Activated CD4-positive, alpha-beta T cell treated with anti-CD3 and anti-CD28 coated beads for 36 hours (primary cell): ENCODE results near the gene DUXB. TPM values are rescaled to one million over a fixed set of nuclear protein-coding genes. Genes with fewer than 3 reads are reported as not detected.

Experiments used
- ATAC-seq: fragments of 200-7000 bp; cut with Tn5 transposase; one replicate; pipeline ENCODE4 v1.10.0; 2021; ENCODE audit warnings: mild to moderate bottlenecking, moderate library complexity
- CTCF ChIA-PET: fragments of 350-600 bp; sonication (Branson Sonifier 250); formaldehyde crosslinking; loops from one replicate; lab custom pipeline; 2021; ENCODE audit warnings: antibody characterized with exemption; lab: Charles Lee
- POLR2A ChIA-PET: fragments of 350-600 bp; sonication (Branson Sonifier 250); formaldehyde crosslinking; loops from one replicate; lab custom pipeline; 2021; ENCODE audit warnings: antibody characterized with exemption, inconsistent platforms; lab: Charles Lee
- DNase-seq: peaks from one replicate; pipeline ENCODE4 v3.0.0-alpha.2; 2020
- H3K27ac Mint-ChIP-seq: one replicate; pipeline ENCODE4 v1.8.0; 2021; ENCODE audit warnings: mixed read lengths
- H3K27me3 Mint-ChIP-seq: one replicate; pipeline ENCODE4 v1.8.0; 2021; ENCODE audit warnings: mixed read lengths
- H3K36me3 Mint-ChIP-seq: one replicate; pipeline ENCODE4 v1.8.0; 2021; ENCODE audit warnings: low read depth, mixed read lengths
- H3K4me1 Mint-ChIP-seq: one replicate; pipeline ENCODE4 v1.8.0; 2021; ENCODE audit warnings: mixed read lengths
- H3K4me3 Mint-ChIP-seq: one replicate; pipeline ENCODE4 v1.8.0; 2021; ENCODE audit warnings: mild to moderate bottlenecking, moderate library complexity, mixed read lengths
- H3K9me3 Mint-ChIP-seq: one replicate; pipeline ENCODE4 v1.8.0; 2021; ENCODE audit warnings: low read depth, mixed read lengths
- intact Hi-C, 2 experiments: fragments of 100-400 bp; cut with DNase I in 1 of 2; cut with micrococcal nuclease in 1 of 2; formaldehyde crosslinking; loops; one replicate each; pipeline versions ENCODE4 v1.14.2 to v1.15.1; 2022 to 2024; cut with DNase I, micrococcal nuclease
- total RNA-seq, 2 experiments: library from RNA; stranded (reverse); gene quantifications; one replicate each; pipeline ENCODE4 v1.2.3, GENCODE V29; 2021

DUXB gene, protein sequence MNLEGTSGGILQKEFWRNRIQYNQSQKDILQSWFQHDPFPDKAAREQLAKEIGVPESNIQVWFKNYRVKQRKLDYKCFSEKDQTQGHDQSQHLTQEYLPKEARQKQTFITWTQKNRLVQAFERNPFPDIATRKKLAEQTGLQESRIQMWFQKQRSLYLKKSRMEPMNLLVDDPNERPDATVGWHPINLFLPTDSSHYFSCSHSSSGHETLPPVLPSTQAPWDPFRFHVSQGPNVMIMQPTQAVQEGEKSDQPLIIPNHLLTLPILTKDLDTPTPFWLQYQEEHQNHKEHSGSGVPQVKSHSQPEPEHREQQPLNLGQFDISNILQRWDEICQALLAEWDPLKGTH
- not detected for total RNA-seq

DNA sequence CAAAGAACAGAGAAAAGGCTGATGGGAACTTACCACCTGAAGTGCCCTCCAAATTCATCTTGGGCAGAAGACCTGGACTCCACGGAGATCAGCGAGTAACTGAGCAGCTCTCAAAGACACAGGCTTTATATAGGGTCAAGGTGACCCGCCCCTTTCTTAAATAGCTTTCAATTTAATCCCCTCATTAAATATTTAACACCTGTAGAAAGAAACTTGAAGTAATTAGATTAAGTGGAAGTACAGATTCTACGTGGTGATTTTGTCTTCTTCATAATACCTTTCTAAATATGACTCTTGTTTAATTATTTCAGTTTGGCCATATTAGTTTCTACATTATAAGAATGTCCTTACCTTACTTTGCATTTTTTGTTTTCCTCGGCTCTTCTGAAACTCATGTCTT lies at the start of gene DUXB:
DUXB (minus strand) TSS at position 101 of the 400 bp plus-strand sequence; CDS start at position 58, 43 bp downstream.
- H3K27me3 Mint-ChIP-seq, result no peaks in the 10 kb centered on the region
- DNase-seq, result no peak
- intact Hi-C loops, result no loop called here
- POLR2A ChIA-PET, result no interaction called here
- H3K4me3 Mint-ChIP-seq, result no peak within 1 kb of the TSS
- no peaks in the 10 kb centered on the region for H3K4me1 Mint-ChIP-seq
- no peak for ATAC-seq
- no peaks in the 10 kb centered on the region for H3K9me3 Mint-ChIP-seq
- CTCF ChIA-PET, result no interaction called here
- no peak within 1 kb of the TSS for H3K27ac Mint-ChIP-seq
- no peaks in the 10 kb centered on the region for H3K36me3 Mint-ChIP-seq

DNA sequence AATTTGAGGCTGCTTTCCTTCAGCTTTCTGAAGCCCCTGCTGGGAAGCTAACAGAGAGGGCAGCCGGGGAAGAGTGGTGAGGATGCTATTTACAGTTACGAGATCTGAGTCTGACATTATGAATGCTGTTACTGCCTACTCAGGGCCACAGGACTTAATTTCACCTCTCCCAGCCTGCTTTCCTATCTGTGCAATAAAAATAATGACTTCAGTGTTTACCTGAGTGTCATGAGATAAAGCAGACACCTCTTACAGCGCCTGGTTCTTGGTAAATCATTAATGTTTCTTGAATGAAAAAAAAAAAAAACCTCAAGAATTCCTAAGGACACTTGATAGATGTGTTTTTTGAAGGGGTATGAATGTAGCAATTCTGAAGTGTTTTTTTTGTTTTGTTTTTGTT lies 49.3 kb upstream of the DUXB start:
- no peaks in the 10 kb centered on the region for H3K4me1 Mint-ChIP-seq
- DNase-seq, result no peak
- ATAC-seq, result no peak
- intact Hi-C loops, result no loop called here
- no peak overlapping the region for H3K4me3 Mint-ChIP-seq
- ChIA-PET CTCF (interaction anchor here (0.8 kb wide), 1 partner anchor 13 kb away, joined by 3 read pairs; no protein-coding TSS in a partner anchor), POLR2A (no interaction called here)
- H3K36me3 Mint-ChIP-seq, result no peaks in the 10 kb centered on the region
- no peak overlapping the region for H3K27ac Mint-ChIP-seq
- no peaks in the 10 kb centered on the region for H3K9me3 Mint-ChIP-seq
- peaks cover 11% of the 10 kb centered on the region for H3K27me3 Mint-ChIP-seq

DNA sequence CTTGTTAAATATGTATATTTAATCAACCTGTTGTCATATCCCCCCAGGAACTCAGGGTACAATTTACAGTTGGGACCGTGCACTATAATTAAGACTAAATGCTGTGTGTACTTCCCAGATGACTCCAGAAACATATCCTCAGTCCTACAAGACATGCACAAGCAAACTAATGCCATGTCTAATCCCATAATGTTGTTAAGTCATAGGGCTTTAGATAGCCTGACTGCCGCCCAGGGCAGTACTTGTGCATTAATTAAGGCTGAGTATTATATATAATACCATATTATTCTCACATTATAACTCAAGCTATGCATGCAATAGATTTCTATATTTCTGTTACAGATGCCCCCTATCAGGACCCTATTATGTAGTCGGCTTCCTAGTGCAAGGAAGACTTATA lies 45.1 kb upstream of the DUXB start:
- H3K4me3 Mint-ChIP-seq, result no peak overlapping the region
- no peak overlapping the region for H3K27ac Mint-ChIP-seq
- DNase-seq (no peak), ATAC-seq (no peak)
- no peaks in the 10 kb centered on the region for H3K4me1 Mint-ChIP-seq
- H3K9me3 Mint-ChIP-seq, result peaks cover 10% of the 10 kb centered on the region
- ChIA-PET CTCF (interaction anchor here (0.7 to 1.0 kb wide), 2 partner anchors 18 to 172 kb away, joined by 3 to 5 read pairs; no protein-coding TSS in a partner anchor), POLR2A (no interaction called here)
- H3K36me3 Mint-ChIP-seq, result peaks cover 3% of the 10 kb centered on the region
- peaks cover 20% of the 10 kb centered on the region for H3K27me3 Mint-ChIP-seq
- intact Hi-C loops, result no loop called here

DNA sequence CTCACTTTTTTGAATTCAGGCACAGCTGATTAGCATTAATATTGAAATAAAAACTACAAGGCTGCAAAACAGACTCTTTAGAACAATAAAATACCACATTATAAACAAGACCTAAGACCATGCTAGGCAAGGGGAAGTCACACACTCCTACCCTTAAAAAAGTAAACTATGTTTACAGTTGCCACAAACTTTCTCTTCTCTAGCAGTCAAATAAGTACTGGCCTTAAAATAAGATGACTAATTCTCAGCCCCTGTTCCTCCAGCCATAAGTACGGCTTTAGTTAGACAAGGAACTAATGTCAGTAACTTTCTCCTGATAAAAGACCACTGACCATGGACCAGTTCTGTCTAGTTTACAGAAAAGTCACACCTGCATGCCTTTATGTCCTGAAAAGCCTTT lies 44.6 kb upstream of the DUXB start:
- CTCF ChIA-PET, result no interaction called here
- ATAC-seq, result no peak

DNA sequence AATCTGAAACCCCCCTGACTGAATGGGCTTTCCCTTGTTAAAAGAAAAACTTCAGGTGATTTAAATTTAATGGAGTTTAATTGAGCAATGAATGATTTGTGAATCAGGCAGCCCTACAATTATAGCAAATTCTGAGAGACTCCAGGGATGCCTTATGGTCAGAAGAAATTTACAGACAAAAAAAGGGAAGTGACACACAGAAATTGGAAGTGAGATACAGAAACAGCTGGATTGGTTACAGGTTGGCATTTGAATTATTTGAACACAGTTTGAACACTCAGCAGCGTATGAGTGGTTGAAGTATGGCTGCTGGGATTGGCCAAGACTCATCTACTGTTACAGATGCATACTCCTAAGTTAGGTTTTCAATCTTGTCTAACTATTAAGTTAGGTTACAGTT lies 44.0 kb upstream of the DUXB start:
- intact Hi-C loops, result no loop called here
- no peaks in the 10 kb centered on the region for H3K4me1 Mint-ChIP-seq
- no peak for DNase-seq
- H3K9me3 Mint-ChIP-seq, result peaks cover 11% of the 10 kb centered on the region
- peaks cover 20% of the 10 kb centered on the region for H3K27me3 Mint-ChIP-seq
- POLR2A ChIA-PET, result no interaction called here
- no peak for ATAC-seq
- H3K36me3 Mint-ChIP-seq, result peaks cover 3% of the 10 kb centered on the region
- no peak overlapping the region for H3K27ac Mint-ChIP-seq
- H3K4me3 Mint-ChIP-seq, result no peak overlapping the region
- CTCF ChIA-PET, result interaction anchor here (0.7 kb wide), 1 partner anchor 14 kb away, joined by 3 read pairs; no protein-coding TSS in a partner anchor

More for the DNA sequence above, 44.6 kb upstream of the DUXB start:
- intact Hi-C loops, result no loop called here
- H3K36me3 Mint-ChIP-seq, result peaks cover 3% of the 10 kb centered on the region
- no peak overlapping the region for H3K4me3 Mint-ChIP-seq
- peaks cover 20% of the 10 kb centered on the region for H3K27me3 Mint-ChIP-seq
- no peak overlapping the region for H3K27ac Mint-ChIP-seq
- POLR2A ChIA-PET, result no interaction called here
- H3K4me1 Mint-ChIP-seq, result no peaks in the 10 kb centered on the region
- peaks cover 11% of the 10 kb centered on the region for H3K9me3 Mint-ChIP-seq
- no peak for DNase-seq

DNA sequence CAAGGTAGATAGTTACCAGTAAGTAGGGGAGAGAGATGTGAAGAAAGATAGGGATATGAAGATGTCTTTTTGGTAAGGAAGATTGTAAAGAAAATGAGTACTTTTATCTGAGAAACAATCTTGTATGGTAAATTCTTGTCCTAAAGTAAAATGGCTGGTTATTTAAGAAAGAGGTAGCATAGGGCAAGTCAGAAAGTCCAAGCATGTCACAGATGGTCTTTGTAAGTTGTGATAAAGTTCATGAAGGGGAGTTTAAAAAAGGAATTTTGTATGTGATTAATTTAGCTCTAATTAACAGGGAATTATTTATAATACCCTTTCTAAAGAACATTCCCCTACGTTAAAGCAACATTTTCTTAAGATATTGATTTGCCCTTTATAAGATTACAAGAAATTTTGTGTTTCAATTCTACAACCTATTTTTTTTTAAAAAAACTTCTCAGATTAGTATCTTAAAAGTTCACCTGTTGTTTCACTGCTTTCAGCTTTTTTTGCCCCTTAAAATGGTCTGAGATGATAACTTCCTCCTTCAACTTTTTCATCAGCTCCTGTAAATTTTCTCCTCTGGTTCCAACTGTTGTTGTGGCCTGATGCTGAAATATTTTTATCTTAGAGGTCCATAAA lies 41.3 kb upstream of the DUXB start:
- Mint-ChIP-seq H3K27me3 (peaks cover 12% of the 10 kb centered on the region), H3K4me3 (no peak overlapping the region), H3K9me3 (peaks cover 11% of the 10 kb centered on the region), H3K4me1 (no peaks in the 10 kb centered on the region), H3K36me3 (peaks cover 3% of the 10 kb centered on the region), H3K27ac (no peak overlapping the region)
- ChIA-PET POLR2A (no interaction called here), CTCF (interaction anchor here (0.5 kb wide), 1 partner anchor 793 kb away, joined by 3 read pairs; no protein-coding TSS in a partner anchor)
- no peak for ATAC-seq
- no peak for DNase-seq
- intact Hi-C loops, result no loop called here

DNA sequence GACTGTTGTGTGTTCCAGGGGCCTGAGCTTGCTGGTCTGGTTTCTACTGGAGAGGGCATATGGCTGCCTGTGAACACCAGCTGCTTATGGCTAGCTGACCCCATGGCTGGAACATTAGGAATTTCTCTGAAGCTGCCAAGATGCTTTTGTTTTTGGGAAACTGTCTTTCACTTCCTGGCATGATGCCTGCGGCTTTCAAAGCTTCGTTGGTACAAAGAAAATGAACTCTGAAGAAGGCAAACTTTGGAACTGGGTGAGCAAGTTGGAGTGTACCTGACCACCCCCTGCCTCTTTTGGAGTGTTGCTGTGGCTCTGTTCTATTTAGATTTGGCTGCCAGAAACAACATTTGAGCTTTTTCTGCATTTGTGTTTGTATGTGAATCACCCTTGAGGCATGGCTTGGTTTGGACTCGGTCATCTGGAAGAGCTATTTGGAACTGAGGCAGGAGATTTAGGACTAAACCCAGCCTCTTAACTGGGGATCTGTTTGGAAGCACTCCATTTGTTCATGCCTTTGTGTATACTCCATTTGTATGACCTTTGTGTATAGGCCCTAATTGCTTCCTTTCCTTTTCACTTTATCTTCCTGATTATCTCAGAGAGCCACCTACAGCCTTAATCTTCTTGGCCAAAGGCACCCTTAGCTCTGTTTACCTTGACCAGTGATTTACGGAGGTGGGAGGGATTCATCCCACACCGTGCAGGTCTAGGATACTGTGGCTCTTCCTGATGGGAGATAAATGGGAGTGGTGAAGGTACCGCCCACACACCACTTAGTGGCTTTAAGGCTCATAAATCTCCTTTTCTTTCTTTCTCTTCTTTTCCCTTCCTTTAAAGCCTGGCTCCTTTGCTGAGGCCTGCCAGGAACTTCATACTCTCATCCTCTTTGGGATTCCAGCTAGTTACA lies 32.3 kb upstream of the DUXB start:
- Mint-ChIP-seq H3K27ac (no peak overlapping the region), H3K36me3 (no peaks in the 10 kb centered on the region), H3K27me3 (no peaks in the 10 kb centered on the region), H3K4me1 (no peaks in the 10 kb centered on the region), H3K9me3 (no peaks in the 10 kb centered on the region), H3K4me3 (no peak overlapping the region)
- ATAC-seq, result no peak
- ChIA-PET POLR2A (no interaction called here), CTCF (no interaction called here)
- no peak for DNase-seq
- intact Hi-C loops, result no loop called here

DNA sequence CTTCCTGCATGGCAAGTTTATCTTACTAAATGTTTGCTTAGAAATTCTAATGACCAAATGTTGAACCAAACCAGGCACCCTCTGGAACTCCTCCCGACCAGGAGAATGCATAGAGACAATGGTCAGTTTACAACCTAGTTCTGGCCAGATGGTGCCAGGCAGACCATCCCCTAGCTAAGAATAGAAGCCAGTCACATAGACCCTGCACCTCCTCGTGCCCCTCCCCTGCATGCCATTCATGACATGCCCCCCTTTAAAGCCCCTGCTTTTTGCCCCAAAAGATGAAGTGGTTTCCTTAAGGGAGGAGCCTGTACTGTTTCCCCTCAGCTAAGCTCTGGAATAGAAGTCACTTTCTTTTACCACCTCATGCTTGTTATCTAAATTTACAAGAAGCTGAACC lies 31.6 kb upstream of the DUXB start:
- H3K27ac Mint-ChIP-seq, result no peak overlapping the region
- no peak for ATAC-seq

DNA sequence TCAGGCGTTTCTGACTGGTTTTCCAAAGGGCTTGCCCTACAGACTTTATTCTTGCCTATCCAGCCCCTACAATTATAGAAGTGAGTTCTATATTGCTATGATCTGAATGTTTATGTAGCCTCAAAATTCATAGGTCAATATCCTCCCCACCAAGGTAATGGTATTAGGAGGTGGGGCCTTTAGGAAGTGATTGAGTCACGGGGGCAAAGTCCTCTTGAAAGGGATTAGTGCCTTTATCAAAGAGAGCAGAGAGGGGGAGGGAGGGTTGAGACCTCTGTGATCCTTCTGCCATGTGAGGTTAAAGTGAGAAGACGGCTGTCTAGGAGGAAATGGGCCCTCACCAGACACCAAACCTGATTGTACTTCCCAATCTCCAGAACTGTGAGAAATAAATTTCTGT lies 26.0 kb upstream of the DUXB start:
- H3K9me3 Mint-ChIP-seq, result peaks cover 2% of the 10 kb centered on the region
- POLR2A ChIA-PET, result no interaction called here

More for the DNA sequence above, 31.6 kb upstream of the DUXB start:
- no peak for DNase-seq
- Mint-ChIP-seq H3K9me3 (no peaks in the 10 kb centered on the region), H3K36me3 (no peaks in the 10 kb centered on the region), H3K27me3 (no peaks in the 10 kb centered on the region), H3K4me3 (no peak overlapping the region), H3K4me1 (no peaks in the 10 kb centered on the region)
- ChIA-PET CTCF (no interaction called here), POLR2A (no interaction called here)
- intact Hi-C loops, result no loop called here

DNA sequence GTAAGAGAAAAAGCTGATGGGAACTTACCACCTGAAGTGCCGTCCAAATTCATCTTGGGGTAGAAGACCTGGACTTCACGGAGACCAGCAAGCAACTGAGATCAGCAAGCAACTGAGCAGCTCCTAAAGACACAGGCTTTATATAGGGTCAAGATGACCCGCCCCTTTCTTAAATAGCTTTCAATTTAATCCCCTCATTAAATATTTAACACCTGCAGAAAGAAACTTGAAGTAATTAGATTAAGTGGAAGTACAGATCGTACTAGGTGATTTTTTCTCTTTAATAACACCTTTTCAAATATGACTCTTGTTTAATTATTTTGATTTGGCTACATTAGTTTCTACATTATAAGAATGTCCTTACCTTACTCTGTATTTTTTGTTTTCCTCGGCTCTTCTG lies 25.1 kb upstream of the DUXB start, which contains the start of gene CPHXL:
CPHXL (minus strand) TSS at position 101 of the 400 bp plus-strand sequence; CDS start at position 53, 48 bp downstream.
- H3K36me3 Mint-ChIP-seq, result no peaks in the 10 kb centered on the region
- peaks cover 4% of the 10 kb centered on the region for H3K9me3 Mint-ChIP-seq
- no peaks in the 10 kb centered on the region for H3K4me1 Mint-ChIP-seq
- no peaks in the 10 kb centered on the region for H3K27me3 Mint-ChIP-seq
- H3K27ac Mint-ChIP-seq, result no peak within 1 kb of the TSS
- DNase-seq (no peak), ATAC-seq (no peak)
- ChIA-PET CTCF (no interaction called here), POLR2A (no interaction called here)
- intact Hi-C loops, result no loop called here
- no peak within 1 kb of the TSS for H3K4me3 Mint-ChIP-seq

More for the DNA sequence above, 26.0 kb upstream of the DUXB start:
- no peaks in the 10 kb centered on the region for H3K27me3 Mint-ChIP-seq
- H3K4me3 Mint-ChIP-seq, result no peak overlapping the region
- no peak for ATAC-seq
- no peak overlapping the region for H3K27ac Mint-ChIP-seq
- CTCF ChIA-PET, result no interaction called here
- DNase-seq, result no peak
- no peaks in the 10 kb centered on the region for H3K4me1 Mint-ChIP-seq
- intact Hi-C loops, result no loop called here
- no peaks in the 10 kb centered on the region for H3K36me3 Mint-ChIP-seq

DNA sequence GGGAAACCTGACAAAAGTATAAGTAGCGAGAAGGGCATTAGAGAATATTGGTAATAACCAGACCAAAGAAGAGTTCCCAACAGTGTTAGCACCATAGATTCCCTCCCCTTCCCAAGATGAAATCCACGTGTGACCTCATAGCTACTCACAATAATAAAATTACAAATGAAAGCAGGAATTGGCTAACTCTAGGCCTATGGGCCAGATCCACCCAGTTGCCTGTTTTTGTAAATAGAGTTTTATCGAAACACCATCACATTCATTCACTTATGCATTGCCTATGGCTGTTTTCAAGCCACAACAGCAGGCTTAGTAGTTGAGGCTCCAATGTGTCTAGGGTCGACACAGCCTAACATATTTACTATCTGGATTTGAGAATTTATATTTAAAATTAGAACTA lies 17.2 kb upstream of the DUXB start:
- peaks cover 4% of the 10 kb centered on the region for H3K27me3 Mint-ChIP-seq
- ChIA-PET CTCF (no interaction called here), POLR2A (no interaction called here)
- intact Hi-C loops, result no loop called here
- ATAC-seq, result no peak
- no peaks in the 10 kb centered on the region for H3K36me3 Mint-ChIP-seq
- H3K9me3 Mint-ChIP-seq, result peaks cover 7% of the 10 kb centered on the region
- H3K4me1 Mint-ChIP-seq, result no peaks in the 10 kb centered on the region
- DNase-seq, result no peak
- H3K4me3 Mint-ChIP-seq, result no peak overlapping the region
- no peak overlapping the region for H3K27ac Mint-ChIP-seq
